Brain microvascular endothelial cell (primary cell): ENCODE results near the gene SRD5A2.

Source experiments
- DNase-seq: peaks from one replicate; pipeline ENCODE4 v3.0.0-alpha.2; 2020
- H3K27ac ChIP-seq: fragments of 250-450 bp; sonication (Bioruptor Pico); 2 replicates; pipeline ENCODE4 v1.5.1; 2020; ENCODE audit warnings: mild to moderate bottlenecking, moderate library complexity
- H3K27me3 ChIP-seq: fragments of 250-450 bp; sonication (Bioruptor Pico); replicated peaks from 2 replicates; pipeline ENCODE4 v1.5.1; 2020; ENCODE audit warnings: mild to moderate bottlenecking
- H3K36me3 ChIP-seq: fragments of 250-450 bp; sonication (Bioruptor Pico); replicated peaks from 2 replicates; pipeline ENCODE4 v1.5.1; 2020; ENCODE audit warnings: mild to moderate bottlenecking
- H3K4me3 ChIP-seq: 2 replicates; pipeline ENCODE4 v1.5.1; 2011; ENCODE audit warnings: low read depth, mild to moderate bottlenecking, control low read depth, low read length, moderate library complexity
- in situ Hi-C: cut with HindIII; loops from 2 replicates; pipeline ENCODE4 v1.10.0; 2017; ENCODE audit warnings: low sequenced_read_pairs, low pct_ligation_motif_present
- TF ChIP-seq, protein P1 (sequence below): IDR thresholded peaks from 2 replicates; pipeline ENCODE4 v1.5.1; 2011; ENCODE audit warnings: low read depth, mild to moderate bottlenecking, moderate library complexity, low read length, control low read depth, inconsistent platforms; ENCODE audit errors: missing control alignments

Gene SRD5A2, protein sequence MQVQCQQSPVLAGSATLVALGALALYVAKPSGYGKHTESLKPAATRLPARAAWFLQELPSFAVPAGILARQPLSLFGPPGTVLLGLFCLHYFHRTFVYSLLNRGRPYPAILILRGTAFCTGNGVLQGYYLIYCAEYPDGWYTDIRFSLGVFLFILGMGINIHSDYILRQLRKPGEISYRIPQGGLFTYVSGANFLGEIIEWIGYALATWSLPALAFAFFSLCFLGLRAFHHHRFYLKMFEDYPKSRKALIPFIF

DNA sequence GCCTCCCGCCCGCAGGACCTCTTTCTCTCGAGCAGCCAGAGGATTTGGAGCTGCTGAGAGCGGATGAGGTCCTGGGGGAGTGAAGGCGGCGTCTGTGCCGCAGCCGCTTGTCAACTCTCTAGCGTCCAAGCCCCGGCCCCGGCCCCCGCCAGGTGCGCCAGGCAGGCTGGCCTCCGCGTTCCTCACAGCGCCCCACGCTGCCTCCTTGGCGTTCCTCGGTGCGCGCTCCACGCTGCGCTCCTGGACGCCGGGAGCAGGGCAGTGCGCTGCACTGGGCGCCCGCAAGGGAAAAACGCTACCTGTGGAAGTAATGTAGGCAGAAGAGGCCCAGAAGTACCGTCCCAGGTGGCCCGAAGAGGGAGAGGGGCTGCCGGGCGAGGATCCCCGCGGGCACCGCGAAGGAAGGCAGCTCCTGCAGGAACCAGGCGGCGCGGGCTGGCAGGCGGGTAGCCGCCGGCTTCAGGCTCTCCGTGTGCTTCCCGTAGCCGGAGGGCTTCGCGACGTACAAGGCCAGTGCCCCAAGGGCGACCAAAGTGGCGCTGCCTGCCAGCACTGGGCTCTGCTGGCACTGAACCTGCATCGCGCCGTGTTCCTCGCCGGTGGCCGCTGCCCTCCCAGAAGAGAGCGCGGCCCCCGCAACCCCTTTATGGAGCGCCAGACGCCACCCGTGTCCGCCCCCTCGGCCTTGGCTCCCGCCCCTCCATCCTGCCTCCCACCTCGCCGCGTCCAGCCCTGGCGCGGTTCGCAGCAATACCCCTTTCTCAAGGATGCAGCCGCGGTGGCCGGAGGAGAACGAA lies at the start of gene SRD5A2:
TSS of gene SRD5A2 (minus strand) at position 618 of the 797 bp plus-strand sequence. CDS start at position 580, 38 bp downstream.
- in situ Hi-C loops = no loop called here
- no peak within 1 kb of the TSS for H3K27ac ChIP-seq
- peaks cover 31% of the 10 kb centered on the region for H3K27me3 ChIP-seq
- DNase-seq = no peak
- H3K4me3 ChIP-seq = no peak within 1 kb of the TSS
- no peaks in the 10 kb centered on the region for H3K36me3 ChIP-seq
- TF ChIP-seq, protein P1, sequence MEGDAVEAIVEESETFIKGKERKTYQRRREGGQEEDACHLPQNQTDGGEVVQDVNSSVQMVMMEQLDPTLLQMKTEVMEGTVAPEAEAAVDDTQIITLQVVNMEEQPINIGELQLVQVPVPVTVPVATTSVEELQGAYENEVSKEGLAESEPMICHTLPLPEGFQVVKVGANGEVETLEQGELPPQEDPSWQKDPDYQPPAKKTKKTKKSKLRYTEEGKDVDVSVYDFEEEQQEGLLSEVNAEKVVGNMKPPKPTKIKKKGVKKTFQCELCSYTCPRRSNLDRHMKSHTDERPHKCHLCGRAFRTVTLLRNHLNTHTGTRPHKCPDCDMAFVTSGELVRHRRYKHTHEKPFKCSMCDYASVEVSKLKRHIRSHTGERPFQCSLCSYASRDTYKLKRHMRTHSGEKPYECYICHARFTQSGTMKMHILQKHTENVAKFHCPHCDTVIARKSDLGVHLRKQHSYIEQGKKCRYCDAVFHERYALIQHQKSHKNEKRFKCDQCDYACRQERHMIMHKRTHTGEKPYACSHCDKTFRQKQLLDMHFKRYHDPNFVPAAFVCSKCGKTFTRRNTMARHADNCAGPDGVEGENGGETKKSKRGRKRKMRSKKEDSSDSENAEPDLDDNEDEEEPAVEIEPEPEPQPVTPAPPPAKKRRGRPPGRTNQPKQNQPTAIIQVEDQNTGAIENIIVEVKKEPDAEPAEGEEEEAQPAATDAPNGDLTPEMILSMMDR = no peak

DNA sequence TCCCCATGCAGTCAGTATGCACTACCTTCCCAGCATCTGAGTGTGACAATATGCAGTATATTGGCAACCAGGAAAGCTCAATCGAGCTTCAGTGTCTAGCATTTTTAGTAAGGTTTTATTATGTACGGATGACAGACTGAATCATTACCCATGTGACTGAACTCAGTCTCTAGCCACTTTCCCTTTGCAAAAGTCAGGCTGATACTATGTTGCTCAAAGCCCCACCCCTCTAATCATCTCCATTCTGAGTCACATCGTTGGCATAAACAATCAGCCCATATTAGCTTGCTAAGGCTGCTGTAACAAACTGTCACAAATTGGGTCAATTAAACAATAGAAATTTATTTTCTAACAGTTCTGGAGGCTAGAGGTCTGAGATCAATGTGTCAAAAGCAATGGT lies 25.8 kb upstream of the SRD5A2 start:
- in situ Hi-C loops = no loop called here
- no peak overlapping the region for H3K27ac ChIP-seq
- no peak for DNase-seq
- TF ChIP-seq, protein P1 = no peak
- H3K36me3 ChIP-seq = no peaks in the 10 kb centered on the region
- H3K27me3 ChIP-seq = no peaks in the 10 kb centered on the region
- H3K4me3 ChIP-seq = no peak overlapping the region

DNA sequence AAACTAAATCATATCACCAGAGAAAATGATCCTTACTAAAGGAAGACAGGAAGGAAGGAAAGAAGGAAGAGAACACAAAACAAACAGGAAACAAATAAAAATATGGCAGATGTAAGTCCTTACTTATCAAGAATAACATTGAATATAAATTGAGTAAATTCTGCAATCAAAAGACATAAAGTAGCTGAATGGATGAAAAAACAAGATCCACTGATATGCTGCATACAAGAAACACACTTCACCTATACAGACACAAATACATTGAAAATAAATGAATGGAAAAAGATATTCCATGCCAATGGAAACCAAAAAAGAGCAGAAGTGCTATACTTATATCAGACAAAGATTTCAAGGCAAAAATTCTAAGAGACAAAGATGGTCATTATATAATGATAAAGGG lies 18.0 kb upstream of the SRD5A2 start:
- Histone ChIP-seq H3K27me3 (no peaks in the 10 kb centered on the region), H3K4me3 (no peak overlapping the region), H3K36me3 (no peaks in the 10 kb centered on the region), H3K27ac (no peak overlapping the region)
- in situ Hi-C loops = no loop called here
- no peak for DNase-seq
- TF ChIP-seq, protein P1 = no peak

DNA sequence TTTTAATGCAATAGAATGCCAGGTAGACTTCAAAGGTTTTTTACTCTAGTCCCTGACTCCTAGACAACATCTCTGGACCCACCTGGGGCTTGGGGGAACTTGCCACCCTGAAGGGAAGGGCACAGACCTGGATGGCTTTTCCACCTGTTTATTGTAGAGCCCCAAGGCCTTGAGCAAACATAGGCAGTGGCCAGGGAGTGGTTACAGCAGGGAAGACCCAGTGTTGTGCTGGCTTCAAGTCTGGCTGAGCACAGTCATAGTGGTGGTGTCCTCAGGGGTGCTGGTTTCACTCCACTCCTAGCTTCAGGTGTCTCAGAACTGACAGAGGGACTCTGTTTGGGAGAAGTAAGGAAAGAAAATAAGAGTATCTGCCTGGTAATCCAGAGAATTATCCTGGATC lies 5.5 kb upstream of the SRD5A2 start:
- TF ChIP-seq, protein P1 = no peak
- Histone ChIP-seq H3K36me3 (no peaks in the 10 kb centered on the region), H3K27ac (no peak overlapping the region), H3K4me3 (no peak overlapping the region), H3K27me3 (peaks cover 8% of the 10 kb centered on the region)
- DNase-seq = no peak
- in situ Hi-C loops = no loop called here

DNA sequence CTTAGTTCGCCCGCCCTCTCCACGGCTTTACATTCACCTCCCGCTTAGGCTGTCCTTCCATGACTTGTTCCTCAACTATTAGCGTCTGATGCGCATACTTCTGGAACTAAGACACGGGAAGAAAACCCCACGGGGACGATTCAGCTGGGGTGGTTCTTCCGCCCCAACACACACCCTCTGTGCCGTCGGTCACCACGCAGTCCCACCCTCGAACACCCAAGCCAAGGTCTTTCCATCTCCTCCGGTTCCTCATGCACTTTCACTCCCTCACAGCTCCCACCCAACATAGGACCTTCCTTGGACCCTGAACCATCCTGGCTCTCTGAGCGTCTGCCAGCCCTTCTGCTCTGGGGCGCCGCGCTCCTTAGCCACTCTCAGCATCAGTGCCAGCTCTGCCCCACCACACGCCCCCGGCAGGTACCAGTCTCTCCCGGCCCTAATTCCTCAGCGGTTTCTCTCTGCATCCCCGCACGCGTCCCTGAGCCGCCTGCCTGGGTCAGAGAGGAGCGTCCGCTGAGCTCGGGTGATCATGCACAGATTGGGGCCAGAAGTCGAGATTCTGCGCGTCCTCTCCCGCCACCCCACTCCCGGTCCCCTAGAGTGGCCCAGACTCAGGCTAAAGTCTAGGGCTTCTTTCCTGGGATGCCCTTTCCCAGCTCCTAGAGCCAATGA lies 522 bp upstream of the SRD5A2 start:
- Histone ChIP-seq H3K27ac (no peak overlapping the region), H3K4me3 (no peak overlapping the region), H3K36me3 (no peaks in the 10 kb centered on the region), H3K27me3 (peaks cover 31% of the 10 kb centered on the region)
- TF ChIP-seq, protein P1 = no peak
- in situ Hi-C loops = no loop called here
- DNase-seq = no peak
